ENCODE results near the gene SYNPO2.

GRCh38 chr4:118964891-118965411, 76.3 kb downstream of the SYNPO2 start:
- TF ChIP-seq EZH2phosphoT487 (IDR thresholded peaks at IDR 0.05; ENCODE audit: borderline replicate concordance, low read length) (no peak), EZH2 (IDR thresholded peaks at IDR 0.05; ENCODE audit: low read length, unreplicated experiment) (no peak), CTCF (conservative IDR thresholded peaks at IDR 0.05; ENCODE audit: low read depth, low read length) (no peak)
